ENCODE results near the gene MCC.

MCC gene

GRCh38 chr5:113333411-113333810, 154.8 kb downstream of the MCC start:
- DNase-seq (ENCODE audit: low read depth), result no peak
- H3K4me3 ChIP-seq (ENCODE audit: low read length), result no peak overlapping the region
- TF ChIP-seq CTCF (conservative IDR thresholded peaks at IDR 0.05; ENCODE audit: low read length), result no peak

GRCh38 chr5:113331209-113331551, 157.1 kb downstream of the MCC start:
- H3K4me3 ChIP-seq (ENCODE audit: low read length), result no peak overlapping the region
- DNase-seq (ENCODE audit: low read depth), result peak; percentile 42
- no peak for TF ChIP-seq CTCF (conservative IDR thresholded peaks at IDR 0.05; ENCODE audit: low read length)

GRCh38 chr5:113330533-113331208, 157.6 kb downstream of the MCC start:
- no peak overlapping the region for H3K4me3 ChIP-seq (ENCODE audit: low read length)
- peak; percentile 60 for DNase-seq (ENCODE audit: low read depth)
- TF ChIP-seq CTCF (conservative IDR thresholded peaks at IDR 0.05; ENCODE audit: low read length), result peak; percentile 43

GRCh38 chr5:113329981-113330380, 158.3 kb downstream of the MCC start:
- H3K4me3 ChIP-seq (ENCODE audit: low read length), result no peak overlapping the region
- TF ChIP-seq CTCF (conservative IDR thresholded peaks at IDR 0.05; ENCODE audit: low read length), result no peak
- no peak for DNase-seq (ENCODE audit: low read depth)

- H3K4me3 ChIP-seq (ENCODE audit: low read length), result no peak overlapping the region
- no peak for DNase-seq (ENCODE audit: low read depth)
- TF ChIP-seq CTCF (conservative IDR thresholded peaks at IDR 0.05; ENCODE audit: low read length), result no peak
Measured at GRCh38 chr5:113325054-113325453, 163.2 kb downstream of the MCC start.

GRCh38 chr5:113321276-113321675, 167.0 kb downstream of the MCC start:
- H3K4me3 ChIP-seq (ENCODE audit: low read length), result no peak overlapping the region
- no peak for TF ChIP-seq CTCF (conservative IDR thresholded peaks at IDR 0.05; ENCODE audit: low read length)
- no peak for DNase-seq (ENCODE audit: low read depth)

GRCh38 chr5:113320273-113320780, 167.9 kb downstream of the MCC start:
- no peak for DNase-seq (ENCODE audit: low read depth)
- no peak overlapping the region for H3K4me3 ChIP-seq (ENCODE audit: low read length)
- TF ChIP-seq CTCF (conservative IDR thresholded peaks at IDR 0.05; ENCODE audit: low read length), result no peak

Data from AG10803 (cell line).